Measurements from ENCODE around the gene CRIP2. TPM values are rescaled to one million over a fixed set of nuclear protein-coding genes. Genes with fewer than 3 reads are reported as not detected.

The CRIP2 gene
- total RNA-seq, 1 donor: 8.6 TPM

GRCh38 chr14:105430042-105430441, 44.6 kb upstream of the CRIP2 start:
- DNase-seq (ENCODE audit: low read depth): no peak
- H3K4me3 ChIP-seq (ENCODE audit: low read depth, low read length): no peak overlapping the region
- no peak for TF ChIP-seq CTCF (IDR thresholded peaks at IDR 0.05; ENCODE audit: insufficient read depth, low read depth, low read length)

- DNase-seq (ENCODE audit: low read depth): peak; percentile 31
- TF ChIP-seq CTCF (IDR thresholded peaks at IDR 0.05; ENCODE audit: insufficient read depth, low read depth, low read length): no peak
- no peak overlapping the region for H3K4me3 ChIP-seq (ENCODE audit: low read depth, low read length)
These were observed 44.1 kb upstream of the CRIP2 start for GRCh38 chr14:105430565-105430964.

GRCh38 chr14:105431256-105431655, 43.4 kb upstream of the CRIP2 start:
- TF ChIP-seq CTCF (IDR thresholded peaks at IDR 0.05; ENCODE audit: insufficient read depth, low read depth, low read length): no peak
- H3K4me3 ChIP-seq (ENCODE audit: low read depth, low read length): no peak overlapping the region
- DNase-seq (ENCODE audit: low read depth): no peak

GRCh38 chr14:105432657-105433056, 42.0 kb upstream of the CRIP2 start:
- TF ChIP-seq CTCF (IDR thresholded peaks at IDR 0.05; ENCODE audit: insufficient read depth, low read depth, low read length): no peak
- DNase-seq (ENCODE audit: low read depth): no peak
- H3K4me3 ChIP-seq (ENCODE audit: low read depth, low read length): no peak overlapping the region

GRCh38 chr14:105433161-105433605, 41.4 kb upstream of the CRIP2 start:
- no peak for DNase-seq (ENCODE audit: low read depth)
- no peak overlapping the region for H3K4me3 ChIP-seq (ENCODE audit: low read depth, low read length)
- TF ChIP-seq CTCF (IDR thresholded peaks at IDR 0.05; ENCODE audit: insufficient read depth, low read depth, low read length): no peak

- TF ChIP-seq CTCF (IDR thresholded peaks at IDR 0.05; ENCODE audit: insufficient read depth, low read depth, low read length): no peak
- no peak overlapping the region for H3K4me3 ChIP-seq (ENCODE audit: low read depth, low read length)
- DNase-seq (ENCODE audit: low read depth): no peak
These were observed 38.2 kb upstream of the CRIP2 start for GRCh38 chr14:105436402-105436801.

All from fibroblast of villous mesenchyme (primary cell).